ENCODE measurements around the gene NNAT. TPM values are rescaled to one million over a fixed set of nuclear protein-coding genes. Genes with fewer than 3 reads are reported as not detected.

NNAT gene
- total and polyA plus RNA-seq, 8 donors, result 2.8 to 65.2 (median 9.0) TPM

GRCh38 chr20:37526839-37527637, 6.0 kb downstream of the NNAT start:
- Histone ChIP-seq H3K27ac (peak overlapping the region; percentile 94 to 97 (median 96)), H3K4me1 (peaks cover 33 to 57% (median 54%) of the 10 kb centered on the region in 4 donors), H3K9me3 (no peaks in the 10 kb centered on the region), H3K4me3 (peak overlapping the region; percentile 88 to 99 (median 96)), H3K27me3 (no peaks in the 10 kb centered on the region), H3K36me3 (peaks cover 0 to 8% (median 0%) of the 10 kb centered on the region in 4 donors)
- TF ChIP-seq POLR2A (IDR thresholded peaks at IDR 0.05), result no peak
- peak; percentile 33 to 73 for DNase-seq
- 0 to 2% (median 1%) methylated on average over 19 to 28 of the region's 28 CpGs for WGBS, 5 donors
- intact Hi-C loops (cut with DNase I; ENCODE audit: low total_unique reads), result loop anchor here (5.0 to 10.0 kb wide), 2 partner anchors 122 to 325 kb away; no protein-coding TSS in a partner anchor

DNA sequence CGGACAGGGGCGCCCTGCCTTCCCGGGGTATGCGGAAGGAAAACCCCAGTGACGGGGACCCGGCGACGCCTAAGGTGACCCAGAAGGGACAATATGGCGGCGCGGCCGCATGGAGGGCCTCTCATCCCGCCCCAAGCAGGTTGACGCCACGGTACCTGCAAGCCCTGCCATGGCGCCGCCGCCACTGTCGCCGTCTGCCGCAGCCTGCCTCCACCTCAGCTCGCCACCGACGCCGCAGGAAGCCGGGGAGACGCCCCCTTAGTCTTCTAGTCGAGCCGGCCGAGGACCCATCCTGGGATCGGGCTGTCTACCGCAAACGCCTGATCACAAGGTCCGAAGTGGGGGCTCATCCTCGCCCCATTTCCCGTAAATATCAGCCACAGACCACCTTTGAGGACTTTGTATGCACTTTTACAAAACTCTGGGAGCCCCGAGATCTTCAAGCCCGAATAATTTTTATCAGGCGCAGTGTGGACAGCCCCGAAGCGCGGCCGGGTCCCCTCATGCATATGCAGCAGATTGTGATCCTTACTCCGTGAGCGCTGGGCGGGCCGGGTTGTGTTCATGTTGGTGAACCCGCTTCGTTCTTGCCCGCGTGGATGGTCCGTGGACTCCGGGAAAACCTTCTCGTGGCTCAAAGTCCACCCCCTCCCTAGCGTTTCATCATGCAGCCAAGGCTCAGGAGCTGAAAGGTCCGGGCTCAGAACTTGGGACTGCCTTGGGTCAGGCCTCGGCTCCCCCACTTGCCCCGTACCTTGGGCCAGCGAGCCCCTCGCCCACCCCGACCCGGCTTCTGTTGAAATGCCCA, 6.8 kb downstream of the NNAT start, which contains the start of gene BLCAP:
Gene BLCAP, minus strand, starts transcription at position 239 of the 808 bp plus-strand sequence. CDS start 8,702 bp downstream, outside the sequence.
- no peaks in the 10 kb centered on the region for H3K27me3 ChIP-seq
- H3K9me3 ChIP-seq, result no peaks in the 10 kb centered on the region
- H3K4me1 ChIP-seq, result peaks cover 28 to 49% (median 46%) of the 10 kb centered on the region in 4 donors
- H3K4me3 ChIP-seq, result peak within 1 kb of the TSS; percentile 88 to 99 (median 96)
- WGBS, 5 donors, result 0 to 1% (median 0%) methylated on average over 38 to 62 of the region's 62 CpGs
- peak; percentile 91 to 96 for DNase-seq
- TF ChIP-seq POLR2A (IDR thresholded peaks at IDR 0.05) (peak in 2 of 4 donors; percentile 25 to 45), POLR2AphosphoS5 (IDR thresholded peaks at IDR 0.05) (peak; percentile 48 to 95 (median 95)), EP300 (IDR thresholded peaks at IDR 0.05) (no peak)
- H3K27ac ChIP-seq, result peak within 1 kb of the TSS; percentile 94 to 97 (median 96)
- peaks cover 0 to 2% (median 0%) of the 10 kb centered on the region in 4 donors for H3K36me3 ChIP-seq
- intact Hi-C loops (cut with DNase I; ENCODE audit: low total_unique reads), result loop anchor here (5.0 to 10.0 kb wide), 2 partner anchors 123 to 326 kb away; no protein-coding TSS in a partner anchor

- Histone ChIP-seq H3K27me3 (no peaks in the 10 kb centered on the region), H3K4me3 (peak overlapping the region; percentile 88 to 99 (median 96)), H3K27ac (peak overlapping the region; percentile 94 to 97 (median 96)), H3K4me1 (peaks cover 28 to 43% (median 41%) of the 10 kb centered on the region in 4 donors), H3K9me3 (no peaks in the 10 kb centered on the region), H3K36me3 (no peaks in the 10 kb centered on the region)
- DNase-seq, result no peak
- TF ChIP-seq POLR2A (IDR thresholded peaks at IDR 0.05) (no peak), EP300 (IDR thresholded peaks at IDR 0.05) (no peak), POLR2AphosphoS5 (IDR thresholded peaks at IDR 0.05) (no peak)
- TF ChIP-seq, protein P1, sequence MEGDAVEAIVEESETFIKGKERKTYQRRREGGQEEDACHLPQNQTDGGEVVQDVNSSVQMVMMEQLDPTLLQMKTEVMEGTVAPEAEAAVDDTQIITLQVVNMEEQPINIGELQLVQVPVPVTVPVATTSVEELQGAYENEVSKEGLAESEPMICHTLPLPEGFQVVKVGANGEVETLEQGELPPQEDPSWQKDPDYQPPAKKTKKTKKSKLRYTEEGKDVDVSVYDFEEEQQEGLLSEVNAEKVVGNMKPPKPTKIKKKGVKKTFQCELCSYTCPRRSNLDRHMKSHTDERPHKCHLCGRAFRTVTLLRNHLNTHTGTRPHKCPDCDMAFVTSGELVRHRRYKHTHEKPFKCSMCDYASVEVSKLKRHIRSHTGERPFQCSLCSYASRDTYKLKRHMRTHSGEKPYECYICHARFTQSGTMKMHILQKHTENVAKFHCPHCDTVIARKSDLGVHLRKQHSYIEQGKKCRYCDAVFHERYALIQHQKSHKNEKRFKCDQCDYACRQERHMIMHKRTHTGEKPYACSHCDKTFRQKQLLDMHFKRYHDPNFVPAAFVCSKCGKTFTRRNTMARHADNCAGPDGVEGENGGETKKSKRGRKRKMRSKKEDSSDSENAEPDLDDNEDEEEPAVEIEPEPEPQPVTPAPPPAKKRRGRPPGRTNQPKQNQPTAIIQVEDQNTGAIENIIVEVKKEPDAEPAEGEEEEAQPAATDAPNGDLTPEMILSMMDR (IDR thresholded peaks at IDR 0.05), result no peak
- intact Hi-C loops (cut with DNase I; ENCODE audit: low total_unique reads), result loop anchor here (5.0 to 10.0 kb wide), 2 partner anchors 124 to 326 kb away; no protein-coding TSS in a partner anchor
- 38 to 43% (median 41%) methylated on average over 10 of the region's 10 CpGs for WGBS, 5 donors
These were observed 7.6 kb downstream of the NNAT start for GRCh38 chr20:37528446-37529213.

- Histone ChIP-seq H3K27ac (no peak overlapping the region), H3K9me3 (no peaks in the 10 kb centered on the region), H3K4me1 (peaks cover 28 to 38% (median 37%) of the 10 kb centered on the region in 4 donors), H3K36me3 (no peaks in the 10 kb centered on the region), H3K27me3 (no peaks in the 10 kb centered on the region), H3K4me3 (no peak overlapping the region)
- intact Hi-C loops (cut with DNase I; ENCODE audit: low total_unique reads), result loop anchor here (5.0 to 10.0 kb wide), 2 partner anchors 125 to 327 kb away; no protein-coding TSS in a partner anchor
- WGBS, 5 donors, result 78 to 81% (median 80%) methylated on average over 8 of the region's 8 CpGs
- no peak for TF ChIP-seq POLR2A (IDR thresholded peaks at IDR 0.05)
- TF ChIP-seq, protein P1 (IDR thresholded peaks at IDR 0.05), result no peak
- no peak for TF ChIP-seq POLR2AphosphoS5 (IDR thresholded peaks at IDR 0.05)
- DNase-seq, result no peak
These were observed 8.3 kb downstream of the NNAT start for GRCh38 chr20:37529214-37529967.

All from stomach (tissue), 9 donors.